H1 (cell line): ENCODE results near the gene ADCY5. TPM values are rescaled to one million over a fixed set of nuclear protein-coding genes. Genes with fewer than 3 reads are reported as not detected.

ENCODE experiments used
- CTCF ChIA-PET: fragments of 300-600 bp; sonication (Branson Sonifier 250); formaldehyde crosslinking; loops from one replicate; lab custom pipeline; 2021; ENCODE audit not compliant: partially characterized antibody; lab: Charles Lee
- POLR2A ChIA-PET: fragments of 300-600 bp; sonication (Branson Sonifier 250); formaldehyde crosslinking; loops from one replicate; lab custom pipeline; 2021; ENCODE audit warnings: inconsistent platforms; ENCODE audit not compliant: partially characterized antibody; lab: Charles Lee
- DNase-seq, 2 experiments: peaks; one replicate each; pipeline versions ENCODE4 v3.0.0 to v3.0.0-alpha.2; 2010 to 2022; ENCODE audit warnings: low spot score in 2 of 2, low read depth in 1 of 2, mixed read lengths in 1 of 2
- FAIRE-seq: peaks from 2 replicates; lab custom pipeline; 2011; peaks lifted over from hg19 to GRCh38; lab: Jason Lieb, UNC
- H2AFZ ChIP-seq: 2 replicates; pipeline ENCODE4 v1.8.1; 2012; ENCODE audit warnings: low read length, inconsistent platforms
- H2AK5ac ChIP-seq: 2 replicates; pipeline ENCODE4 v1.6.1; 2013; ENCODE audit warnings: low read depth, low read length
- H2BK120ac ChIP-seq: replicated peaks from 2 replicates; pipeline ENCODE3; 2013; ENCODE audit warnings: low read depth, low read length, inconsistent platforms
- H2BK12ac ChIP-seq: 2 replicates; pipeline ENCODE4 v1.6.1; 2013; ENCODE audit warnings: low read depth, low read length
- H2BK15ac ChIP-seq: 2 replicates; pipeline ENCODE4 v1.6.1; 2013; ENCODE audit warnings: low read length
- H2BK20ac ChIP-seq: 2 replicates; pipeline ENCODE4 v1.6.1; 2013; ENCODE audit warnings: low read length
- H2BK5ac ChIP-seq: 2 replicates; pipeline ENCODE4 v1.6.1; 2013; ENCODE audit warnings: low read depth, low read length
- H3K14ac ChIP-seq: 2 replicates; pipeline ENCODE4 v1.6.1; 2013; ENCODE audit warnings: inconsistent platforms; ENCODE audit not compliant: insufficient read length
- H3K18ac ChIP-seq: 2 replicates; pipeline ENCODE4 v1.6.1; 2013; ENCODE audit warnings: low read length; ENCODE audit errors: extremely low read depth
- H3K23ac ChIP-seq: 2 replicates; pipeline ENCODE4 v1.6.1; 2013; ENCODE audit warnings: inconsistent platforms; ENCODE audit not compliant: insufficient read length
- H3K23me2 ChIP-seq: 2 replicates; pipeline ENCODE4 v1.6.1; 2013; ENCODE audit warnings: low read depth, low read length
- H3K27ac ChIP-seq: 2 replicates; pipeline ENCODE4 v1.6.1; 2011; ENCODE audit warnings: low read depth, low read length, inconsistent platforms
- H3K27me3 ChIP-seq, 4 experiments: replicated peaks in 1 of 4; 1 replicate in 1 of 4; 2 replicates in 3 of 4; pipeline versions ENCODE4 v1.6.1 to v1.8.1; 2011 to 2013; ENCODE audit warnings: low read length in 3 of 4, mild to moderate bottlenecking in 3 of 4, inconsistent platforms in 2 of 4, mixed read lengths in 2 of 4, moderate library complexity in 1 of 4; ENCODE audit not compliant: control insufficient read depth in 3 of 4, insufficient read depth in 3 of 4; ENCODE audit errors: extremely low read depth in 1 of 4
- H3K36me3 ChIP-seq, 4 experiments: 2 replicates each; pipeline versions ENCODE4 v1.6.1 to v1.8.1; 2011 to 2013; ENCODE audit warnings: mild to moderate bottlenecking in 4 of 4, low read length in 3 of 4, moderate library complexity in 2 of 4, control low read depth in 1 of 4, inconsistent platforms in 1 of 4; ENCODE audit not compliant: insufficient read depth in 4 of 4, control insufficient read depth in 2 of 4
- H3K4ac ChIP-seq: replicated peaks from 2 replicates; pipeline ENCODE3; 2013; ENCODE audit warnings: low read length, low read depth, mixed read lengths, inconsistent platforms; ENCODE audit not compliant: insufficient read length
- H3K4me1 ChIP-seq, 4 experiments: replicated peaks in 1 of 4; 1 replicate in 1 of 4; 2 replicates in 3 of 4; pipeline versions ENCODE4 v1.6.1 to v1.8.1; 2011 to 2013; ENCODE audit warnings: low read length in 3 of 4, inconsistent platforms in 2 of 4, mixed read lengths in 1 of 4; ENCODE audit not compliant: insufficient read depth in 4 of 4, control insufficient read depth in 3 of 4
- H3K4me2 ChIP-seq, 2 experiments: 2 replicates each; pipeline versions ENCODE4 v1.6.1 to v1.8.1; 2011 to 2013; ENCODE audit warnings: low read depth in 2 of 2, low read length in 2 of 2, control low read depth in 1 of 2, inconsistent platforms in 1 of 2, mild to moderate bottlenecking in 1 of 2; ENCODE audit not compliant: insufficient read depth in 1 of 2
- H3K4me3 ChIP-seq, 4 experiments: fragments of 200-600, 300-600 bp in 1 of 4; sonication (generic), shearing (Covaris generic), sonication (Bioruptor Twin) in 1 of 4; 2 replicates each; pipeline versions ENCODE4 v1.5.1 to v1.8.1; 2011 to 2016; ENCODE audit warnings: low read length in 4 of 4, low read depth in 3 of 4, control low read depth in 2 of 4, inconsistent platforms in 2 of 4, mild to moderate bottlenecking in 2 of 4, mixed read lengths in 1 of 4, moderate library complexity in 1 of 4; ENCODE audit not compliant: insufficient read depth in 2 of 4; ENCODE audit errors: extremely low read depth in 1 of 4
- H3K56ac ChIP-seq: replicated peaks from 2 replicates; pipeline ENCODE3; 2013; ENCODE audit warnings: low read depth, mild to moderate bottlenecking, mixed read lengths, low read length, inconsistent platforms; ENCODE audit not compliant: insufficient read length
- H3K79me1 ChIP-seq: 2 replicates; pipeline ENCODE4 v1.6.1; 2013; ENCODE audit warnings: low read depth, low read length, control low read depth
- H3K79me2 ChIP-seq, 2 experiments: 2 replicates each; pipeline versions ENCODE4 v1.6.1 to v1.8.1; 2012 to 2013; ENCODE audit warnings: low read length in 2 of 2, mild to moderate bottlenecking in 2 of 2, inconsistent platforms in 1 of 2; ENCODE audit not compliant: insufficient read depth in 2 of 2, control insufficient read depth in 1 of 2
- H3K9ac ChIP-seq, 4 experiments: replicated peaks in 1 of 4; 1 replicate in 1 of 4; 2 replicates in 3 of 4; pipeline versions ENCODE4 v1.6.1 to v1.8.1; 2011 to 2013; ENCODE audit warnings: low read depth in 3 of 4, low read length in 3 of 4, control low read depth in 2 of 4, mild to moderate bottlenecking in 2 of 4, moderate library complexity in 2 of 4, inconsistent platforms in 1 of 4; ENCODE audit errors: extremely low read depth in 1 of 4
- H3K9me3 ChIP-seq, 2 experiments: 2 replicates each; pipeline versions ENCODE4 v1.6.1 to v1.8.1; 2012 to 2013; ENCODE audit warnings: mild to moderate bottlenecking in 2 of 2, moderate library complexity in 2 of 2, control low read depth in 1 of 2, inconsistent platforms in 1 of 2, low read depth in 1 of 2, low read length in 1 of 2, mixed read lengths in 1 of 2; ENCODE audit not compliant: insufficient read depth in 2 of 2
- H4K20me1 ChIP-seq, 2 experiments: replicated peaks in 1 of 2; 2 replicates each; pipeline versions ENCODE3 to v1.8.1; 2011 to 2013; ENCODE audit warnings: inconsistent platforms in 2 of 2, low read length in 2 of 2, mild to moderate bottlenecking in 1 of 2; ENCODE audit not compliant: insufficient read depth in 2 of 2, control insufficient read depth in 1 of 2
- H4K5ac ChIP-seq: 2 replicates; pipeline ENCODE4 v1.6.1; 2013; ENCODE audit warnings: low read length, low read depth, mixed read lengths, inconsistent platforms; ENCODE audit not compliant: insufficient read length
- H4K8ac ChIP-seq: 2 replicates; pipeline ENCODE4 v1.8.0; 2013; ENCODE audit warnings: mild to moderate bottlenecking, moderate library complexity, low read length, inconsistent platforms; ENCODE audit not compliant: insufficient read depth; ENCODE audit errors: extremely low read depth
- H4K91ac ChIP-seq: replicated peaks from 2 replicates; pipeline ENCODE3; 2013; ENCODE audit warnings: low read length, mixed read lengths, inconsistent platforms; ENCODE audit not compliant: insufficient read length
- ASH2L ChIP-seq: fragments of 200-600, 300-600 bp; sonication (generic); IDR thresholded peaks from one replicate; pipeline ENCODE4 v1.7.1; 2017; ENCODE audit warnings: low read length
- CREB1 ChIP-seq: IDR thresholded peaks from 2 replicates; pipeline ENCODE4 v1.6.1; 2012; ENCODE audit warnings: inconsistent platforms
- POU5F1 ChIP-seq: IDR thresholded peaks from 2 replicates; pipeline ENCODE4 v1.6.1; 2011; ENCODE audit warnings: low read depth, mild to moderate bottlenecking, low read length, moderate library complexity
- SIX5 ChIP-seq: IDR thresholded peaks from 2 replicates; pipeline ENCODE4 v1.6.1; 2011; ENCODE audit warnings: mild to moderate bottlenecking, low read depth, low read length
- WGBS, 2 experiments: shearing (Covaris generic) in 1 of 2; methylation state at CpG; one replicate each; pipeline versions ENCODE4 v1.1.6 to v1.1.7; 2013 to 2015; ENCODE audit warnings: low lambda C conversion rate in 2 of 2, mixed read lengths in 2 of 2, inconsistent platforms in 1 of 2, low coverage in 1 of 2, missing lambda C conversion rate in 1 of 2; ENCODE audit not compliant: insufficient replicate concordance in 2 of 2, insufficient coverage in 1 of 2, insufficient read length in 1 of 2; ENCODE audit errors: extremely low coverage in 1 of 2, missing lambda C conversion rate in 1 of 2; 5-methylcytosine and 5-hydroxymethylcytosine counted together
- polyA plus RNA-seq, 7 experiments: library from polyadenylated mRNA; depleted of rRNA in 3 of 7; stranded (reverse) in 5 of 7; unstranded in 2 of 7; fragments of >200 nt in 5 of 7; fragments of 200-250 nt in 2 of 7; gene quantifications; 1 replicate in 5 of 7; 2 replicates in 1 of 7; 4 replicates in 1 of 7; pipeline versions ENCODE4 v1.2.1 to v1.2.3, GENCODE V29; 2011 to 2013; ENCODE audit warnings: missing spikeins in 2 of 7, mixed read lengths in 2 of 7
- total RNA-seq: library from RNA; stranded (reverse); fragmentation: NEBNext Ultra II Directional; extraction: Animal tissue kit (Norgen Biotek cat#: 25700); gene quantifications from 2 replicates; pipeline ENCODE4 v1.2.1, GENCODE V29; 2021

Gene ADCY5
- total and polyA plus RNA-seq, 2 of the 8 experiments (the other 6 are each of a cell fraction or from before 2014, with no cell fraction given): 18.9 to 40.8 TPM

GRCh38 chr3:123335007-123335670 lies 113.8 kb downstream of the ADCY5 start:
- no peaks in the 10 kb centered on the region for H3K27me3 ChIP-seq
- H3K4ac ChIP-seq: no peak overlapping the region
- no peak overlapping the region for H2BK5ac ChIP-seq
- no peaks in the 10 kb centered on the region; a peak in 2 of 7 replicates for H3K4me1 ChIP-seq
- DNase-seq: no peak
- CTCF ChIA-PET: interaction anchor here (0.9 to 22.2 kb wide), 6 partner anchors 18 to 154 kb away, joined by 3 to 245 read pairs (median 6); no protein-coding TSS in a partner anchor
- no peak overlapping the region for H2BK15ac ChIP-seq
- no peak overlapping the region for H2BK12ac ChIP-seq
- H4K5ac ChIP-seq: no peak overlapping the region
- H3K4me3 ChIP-seq: no peak overlapping the region
- H4K20me1 ChIP-seq: no peaks in the 10 kb centered on the region
- H3K27ac ChIP-seq: no peak overlapping the region
- no peaks in the 10 kb centered on the region for H3K23me2 ChIP-seq
- no peaks in the 10 kb centered on the region for H3K79me1 ChIP-seq
- TF ChIP-seq CREB1 (no peak), ASH2L (no peak), POU5F1 (no peak), SIX5 (no peak)
- H3K56ac ChIP-seq: no peak overlapping the region
- FAIRE-seq: no peak
- H3K9ac ChIP-seq: no peak overlapping the region
- no peak overlapping the region for H3K14ac ChIP-seq
- no peak overlapping the region for H2BK20ac ChIP-seq
- H3K79me2 ChIP-seq: no peaks in the 10 kb centered on the region
- no peak overlapping the region for H2AFZ ChIP-seq
- no peak overlapping the region for H3K23ac ChIP-seq
- H3K18ac ChIP-seq: no peak overlapping the region
- H2BK120ac ChIP-seq: no peak overlapping the region
- 90% methylated on average over 14 of the region's 14 CpGs; no CpG with 5 or more reads in 1 of the 2 experiments for WGBS, 2 experiments
- no peak overlapping the region for H3K4me2 ChIP-seq
- POLR2A ChIA-PET: no interaction called here
- H3K36me3 ChIP-seq: no peaks in the 10 kb centered on the region
- H4K91ac ChIP-seq: no peak overlapping the region
- H2AK5ac ChIP-seq: no peak overlapping the region
- H4K8ac ChIP-seq: no peak overlapping the region
- H3K9me3 ChIP-seq: no peaks in the 10 kb centered on the region
